Testis (tissue), 3 donors: ENCODE results near the gene TCN1. TPM values are rescaled to one million over a fixed set of nuclear protein-coding genes. Genes with fewer than 3 reads are reported as not detected.
"Not testable (repeated sequence)": the region's sequence is repeated elsewhere in the genome, so short reads cannot be mapped to it uniquely, and the experiment has no call there.

Experiments used
- DNase-seq: peaks from one replicate; pipeline ENCODE4 v3.0.0-alpha.2; 2019
- H3K27ac ChIP-seq, 2 donors: fragments of 200-600 bp; sonication (generic); one replicate each; pipeline ENCODE4 v1.5.1; 2019
- H3K27me3 ChIP-seq: fragments of 200-600 bp; sonication (generic); one replicate; pipeline ENCODE4 v1.5.1; 2019
- H3K36me3 ChIP-seq: fragments of 200-600 bp; sonication (generic); one replicate; pipeline ENCODE4 v1.5.1; 2017; ENCODE audit warnings: low read depth; ENCODE audit errors: missing control alignments
- H3K4me1 ChIP-seq: fragments of 200-600 bp; sonication (generic); one replicate; pipeline ENCODE4 v1.5.1; 2019
- H3K4me3 ChIP-seq, 2 donors: fragments of 200-600 bp; sonication (generic); one replicate each; pipeline ENCODE4 v1.5.1; 2017 to 2019
- H3K9me3 ChIP-seq: fragments of 200-600 bp; sonication (generic); one replicate; pipeline ENCODE4 v1.5.1; 2017
- CTCF ChIP-seq, 3 experiments: fragments of 450-650 bp in 2 of 3; fragments of 200-600 bp in 1 of 3; sonication (generic) in 1 of 3; IDR thresholded peaks; one replicate each; pipeline ENCODE4 v1.5.1; 2016 to 2019; ENCODE audit warnings: antibody characterized with exemption in 3 of 3, mild to moderate bottlenecking in 2 of 3, moderate library complexity in 1 of 3
- POLR2A ChIP-seq: fragments of 450-650 bp; IDR thresholded peaks from one replicate; pipeline ENCODE4 v1.6.1; 2017; ENCODE audit warnings: antibody characterized with exemption, mild to moderate bottlenecking, moderate library complexity
- WGBS, 2 donors: methylation state at CpG; one replicate each; pipeline ENCODE4 v1.1.5; 2018; 5-methylcytosine and 5-hydroxymethylcytosine counted together
- intact Hi-C: fragments of 100-400 bp; cut with DNase I; formaldehyde crosslinking; loops from one replicate; pipeline ENCODE4 v1.15.1; 2023; ENCODE audit warnings: low total_unique reads
- polyA plus RNA-seq: library from polyadenylated mRNA; stranded (reverse); fragments of 350-450 nt; fragmentation: Illumina TruSeq; extraction: RNeasy Lipid Tissue Mini Kit (QIAGEN cat#74804); gene quantifications from one replicate; pipeline ENCODE4 v1.2.3, GENCODE V29; 2014; ENCODE audit warnings: low read depth, low replicate concordance; ENCODE audit not compliant: insufficient read depth
- total RNA-seq, 2 donors: library from RNA; depleted of rRNA; stranded (reverse); fragments of >200 nt; gene quantifications; one replicate each; pipeline ENCODE4 v1.2.3, GENCODE V29; 2016

The TCN1 gene
- total and polyA plus RNA-seq, 3 donors from 2014 or later = 1.1 to 4.3 (median 1.6) TPM

- TF ChIP-seq POLR2A (no peak), CTCF (IDR thresholded peaks at IDR 0.05) (no peak)
- 75 to 84% methylated on average over 3 of the region's 3 CpGs for WGBS, 2 donors
- no peak for DNase-seq
- Histone ChIP-seq H3K9me3 (no peaks in the 10 kb centered on the region), H3K27ac (no peak overlapping the region), H3K4me3 (no peak overlapping the region), H3K27me3 (no peaks in the 10 kb centered on the region), H3K4me1 (peaks cover 6% of the 10 kb centered on the region), H3K36me3 (no peaks in the 10 kb centered on the region)
- intact Hi-C loops = no loop called here
Observed at GRCh38 chr11:59862252-59862651, 4.0 kb downstream of the TCN1 start.

- Histone ChIP-seq H3K27ac (no peak overlapping the region), H3K9me3 (no peaks in the 10 kb centered on the region), H3K4me1 (no peaks in the 10 kb centered on the region), H3K27me3 (no peaks in the 10 kb centered on the region), H3K36me3 (no peaks in the 10 kb centered on the region), H3K4me3 (no peak overlapping the region)
- DNase-seq = no peak
- TF ChIP-seq CTCF (IDR thresholded peaks at IDR 0.05) (no peak), POLR2A (no peak)
- intact Hi-C loops = no loop called here
Observed at GRCh38 chr11:59859673-59860072, 6.6 kb downstream of the TCN1 start.

GRCh38 chr11:59857439-59858434, 8.6 kb downstream of the TCN1 start:
- no peaks in the 10 kb centered on the region for H3K36me3 ChIP-seq
- intact Hi-C loops = no loop called here
- 74% methylated on average over 10 of the region's 10 CpGs for WGBS, 2 donors
- no peaks in the 10 kb centered on the region for H3K4me1 ChIP-seq
- H3K27ac ChIP-seq = no peak overlapping the region
- DNase-seq = no peak
- TF ChIP-seq CTCF (IDR thresholded peaks at IDR 0.05) = no peak
- TF ChIP-seq POLR2A = no peak
- H3K27me3 ChIP-seq = no peaks in the 10 kb centered on the region
- no peaks in the 10 kb centered on the region for H3K9me3 ChIP-seq
- H3K4me3 ChIP-seq = no peak overlapping the region

GRCh38 chr11:59854871-59855270, 11.4 kb downstream of the TCN1 start:
- Histone ChIP-seq H3K4me1 (no peaks in the 10 kb centered on the region), H3K36me3 (no peaks in the 10 kb centered on the region), H3K27ac (no peak overlapping the region), H3K4me3 (no peak overlapping the region), H3K9me3 (no peaks in the 10 kb centered on the region), H3K27me3 (no peaks in the 10 kb centered on the region)
- 68 to 76% methylated on average over 2 of the region's 2 CpGs for WGBS, 2 donors
- intact Hi-C loops = no loop called here
- DNase-seq = no peak
- no peak for TF ChIP-seq POLR2A

GRCh38 chr11:59851416-59851815, 14.9 kb downstream of the TCN1 start:
- intact Hi-C loops, H3K27ac ChIP-seq: not testable (repeated sequence)
- 88 to 91% methylated on average over 5 of the region's 5 CpGs for WGBS, 2 donors

GRCh38 chr11:59849551-59849950, 16.7 kb downstream of the TCN1 start:
- intact Hi-C loops, H3K27ac ChIP-seq, H3K4me1 ChIP-seq, H3K27me3 ChIP-seq, H3K4me3 ChIP-seq, H3K36me3 ChIP-seq, DNase-seq, H3K9me3 ChIP-seq: not testable (repeated sequence)
- 90% methylated on average over 2 of the region's 2 CpGs for WGBS, 2 donors

More at GRCh38 chr11:59851416-59851815, 14.9 kb downstream of the TCN1 start:
- H3K36me3 ChIP-seq, H3K4me1 ChIP-seq, H3K9me3 ChIP-seq, DNase-seq, H3K27me3 ChIP-seq, H3K4me3 ChIP-seq: not testable (repeated sequence)
